Suprapubic skin (tissue), 4 donors: ENCODE measurements around the gene OR6J1. TPM values are rescaled to one million over a fixed set of nuclear protein-coding genes. Genes with fewer than 3 reads are reported as not detected.
"Not testable (repeated sequence)": the region's sequence is repeated elsewhere in the genome, so short reads cannot be mapped to it uniquely, and the experiment has no call there.

ENCODE experiments used
- DNase-seq, 2 donors: peaks; one replicate each; pipeline ENCODE4 v3.0.0-alpha.2; 2019; ENCODE audit warnings: low spot score in 2 of 2
- H3K27ac ChIP-seq: fragments of 200-600 bp; sonication (generic); one replicate; pipeline ENCODE4 v1.5.1; 2019
- H3K27me3 ChIP-seq: fragments of 200-600 bp; sonication (generic); one replicate; pipeline ENCODE4 v1.5.1; 2019
- H3K36me3 ChIP-seq: fragments of 200-600 bp; sonication (generic); one replicate; pipeline ENCODE4 v1.5.1; 2019
- H3K4me1 ChIP-seq: fragments of 200-600 bp; sonication (generic); one replicate; pipeline ENCODE4 v1.5.1; 2019
- H3K4me3 ChIP-seq: fragments of 200-600 bp; sonication (generic); one replicate; pipeline ENCODE4 v1.5.1; 2019; ENCODE audit warnings: mild to moderate bottlenecking
- H3K9me3 ChIP-seq: fragments of 200-600 bp; sonication (generic); one replicate; pipeline ENCODE4 v1.5.1; 2019
- EP300 ChIP-seq: sonication (generic); formaldehyde crosslinking; IDR thresholded peaks from one replicate; pipeline ENCODE4 v1.6.1; 2017; ENCODE audit warnings: antibody characterized with exemption
- POLR2A ChIP-seq, 2 donors: fragments of 450-650 bp; IDR thresholded peaks; one replicate each; pipeline ENCODE4 v1.6.1; 2017; ENCODE audit warnings: antibody characterized with exemption in 2 of 2, mild to moderate bottlenecking in 2 of 2, moderate library complexity in 2 of 2
- POLR2AphosphoS5 ChIP-seq, 3 donors: sonication (generic); formaldehyde crosslinking; IDR thresholded peaks; one replicate each; pipeline ENCODE4 v1.6.1; 2017; ENCODE audit warnings: antibody characterized with exemption in 3 of 3
- WGBS: methylation state at CpG from one replicate; pipeline ENCODE4 v1.1.5; 2018; 5-methylcytosine and 5-hydroxymethylcytosine counted together
- total RNA-seq, 4 donors: library from RNA; depleted of rRNA; stranded (reverse); fragments of >200 nt; gene quantifications; one replicate each; pipeline ENCODE4 v1.1.0, GENCODE V29; 2016
- TF ChIP-seq, protein P1 (sequence below), 2 donors: fragments of 200-600 bp in 1 of 2; fragments of 450-650 bp in 1 of 2; sonication (generic) in 1 of 2; IDR thresholded peaks; one replicate each; pipeline ENCODE4 v1.5.1; 2016 to 2019; ENCODE audit warnings: antibody characterized with exemption in 2 of 2, mild to moderate bottlenecking in 1 of 2, moderate library complexity in 1 of 2

The OR6J1 gene
- total RNA-seq, 4 donors from 2014 or later = not detected

DNA sequence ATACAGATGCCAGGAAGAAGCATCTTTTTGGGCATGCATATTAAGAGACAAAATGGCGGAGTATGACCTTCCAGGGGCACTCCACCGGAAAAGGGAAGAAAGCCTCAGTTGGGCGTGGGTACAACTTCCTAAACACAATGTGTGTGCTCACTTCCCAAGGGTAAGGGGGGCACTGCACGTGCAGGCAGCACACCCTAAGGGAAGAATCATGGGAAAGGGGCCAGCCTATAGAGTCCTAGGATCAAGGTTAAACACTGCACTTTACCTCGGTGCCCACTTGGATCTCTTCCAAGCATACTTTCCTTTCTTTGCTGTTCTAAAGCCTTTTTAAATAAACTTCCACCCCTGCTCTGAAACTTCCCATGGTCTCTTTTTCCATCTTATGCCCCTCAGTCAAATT, 14.8 kb downstream of the OR6J1 start:
- 60% methylated on average over 5 of the region's 5 CpGs for WGBS
- Histone ChIP-seq H3K9me3 (no peaks in the 10 kb centered on the region), H3K36me3 (no peaks in the 10 kb centered on the region), H3K4me1 (no peaks in the 10 kb centered on the region), H3K27me3 (no peaks in the 10 kb centered on the region), H3K27ac (no peak overlapping the region), H3K4me3 (no peak overlapping the region)
- TF ChIP-seq POLR2A (IDR thresholded peaks at IDR 0.05) (no peak), POLR2AphosphoS5 (IDR thresholded peaks at IDR 0.05) (no peak), EP300 (no peak)
- TF ChIP-seq, protein P1, sequence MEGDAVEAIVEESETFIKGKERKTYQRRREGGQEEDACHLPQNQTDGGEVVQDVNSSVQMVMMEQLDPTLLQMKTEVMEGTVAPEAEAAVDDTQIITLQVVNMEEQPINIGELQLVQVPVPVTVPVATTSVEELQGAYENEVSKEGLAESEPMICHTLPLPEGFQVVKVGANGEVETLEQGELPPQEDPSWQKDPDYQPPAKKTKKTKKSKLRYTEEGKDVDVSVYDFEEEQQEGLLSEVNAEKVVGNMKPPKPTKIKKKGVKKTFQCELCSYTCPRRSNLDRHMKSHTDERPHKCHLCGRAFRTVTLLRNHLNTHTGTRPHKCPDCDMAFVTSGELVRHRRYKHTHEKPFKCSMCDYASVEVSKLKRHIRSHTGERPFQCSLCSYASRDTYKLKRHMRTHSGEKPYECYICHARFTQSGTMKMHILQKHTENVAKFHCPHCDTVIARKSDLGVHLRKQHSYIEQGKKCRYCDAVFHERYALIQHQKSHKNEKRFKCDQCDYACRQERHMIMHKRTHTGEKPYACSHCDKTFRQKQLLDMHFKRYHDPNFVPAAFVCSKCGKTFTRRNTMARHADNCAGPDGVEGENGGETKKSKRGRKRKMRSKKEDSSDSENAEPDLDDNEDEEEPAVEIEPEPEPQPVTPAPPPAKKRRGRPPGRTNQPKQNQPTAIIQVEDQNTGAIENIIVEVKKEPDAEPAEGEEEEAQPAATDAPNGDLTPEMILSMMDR (IDR thresholded peaks at IDR 0.05) = no peak
- no peak for DNase-seq

DNA sequence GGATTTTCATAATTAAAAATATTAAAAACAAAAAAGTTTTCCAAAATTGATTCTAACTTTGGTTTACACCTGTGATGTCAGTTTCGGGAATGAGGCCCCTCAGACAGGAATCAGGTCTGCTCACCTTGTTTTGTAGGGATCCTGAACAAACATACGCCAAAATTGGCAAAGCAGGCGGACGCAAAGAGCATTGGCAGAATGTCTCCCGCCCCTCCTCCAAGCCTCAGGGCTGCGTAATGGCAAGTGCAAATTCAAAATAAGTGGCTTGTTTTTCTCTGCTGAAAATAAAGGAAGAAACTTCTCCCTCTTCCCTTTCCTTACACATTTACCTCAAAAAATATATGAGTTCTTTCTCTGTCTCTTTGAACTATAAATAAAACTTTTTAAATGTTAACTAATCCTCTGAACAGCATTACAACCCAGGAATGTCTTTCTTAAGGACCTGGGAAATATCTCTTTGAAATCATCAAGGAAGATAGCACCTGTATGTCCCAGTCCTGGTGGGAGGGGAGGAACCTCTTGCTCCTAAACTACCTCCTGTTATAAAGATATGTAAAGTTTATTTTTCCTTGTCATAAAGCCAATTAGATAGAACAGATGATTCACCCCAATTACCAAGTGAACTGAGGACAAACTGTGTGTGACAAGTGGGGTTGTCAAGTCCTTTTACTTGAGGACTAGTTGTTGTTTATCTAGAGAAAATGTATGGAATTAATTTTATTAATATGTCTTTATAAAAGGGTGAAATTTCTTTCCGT, 16.5 kb downstream of the OR6J1 start:
- DNase-seq = no peak
- H3K27ac ChIP-seq = no peak overlapping the region
- H3K27me3 ChIP-seq = no peaks in the 10 kb centered on the region
- H3K4me1 ChIP-seq = no peaks in the 10 kb centered on the region
- no peak overlapping the region for H3K4me3 ChIP-seq
- TF ChIP-seq, protein P1 (IDR thresholded peaks at IDR 0.05) = no peak
- TF ChIP-seq EP300 (no peak), POLR2A (IDR thresholded peaks at IDR 0.05) (no peak), POLR2AphosphoS5 (IDR thresholded peaks at IDR 0.05) (no peak)
- no peaks in the 10 kb centered on the region for H3K36me3 ChIP-seq
- no peaks in the 10 kb centered on the region for H3K9me3 ChIP-seq
- 60% methylated on average over 7 of the region's 7 CpGs for WGBS

DNA sequence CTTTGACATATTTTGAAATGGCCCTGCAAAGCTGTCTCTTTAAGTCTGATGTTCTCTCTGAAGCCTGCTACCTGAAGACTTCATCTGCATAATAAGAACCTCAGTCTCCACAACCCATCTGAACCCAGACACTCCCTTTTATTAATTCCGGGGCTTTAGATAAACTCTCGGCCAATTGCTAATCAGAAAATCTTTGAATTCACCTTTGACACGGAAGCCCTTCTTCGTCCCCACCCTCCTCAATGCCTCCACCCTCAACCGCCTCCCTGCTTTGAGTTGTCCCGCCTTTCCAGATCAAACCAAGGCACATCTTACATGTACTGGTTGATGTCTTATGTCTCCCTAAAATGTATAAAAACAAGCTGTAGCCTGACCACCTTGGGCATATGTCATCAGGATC, 17.6 kb downstream of the OR6J1 start:
- H3K27ac ChIP-seq = no peak overlapping the region
- no peaks in the 10 kb centered on the region for H3K36me3 ChIP-seq
- no peaks in the 10 kb centered on the region for H3K4me1 ChIP-seq
- DNase-seq = no peak
- no peaks in the 10 kb centered on the region for H3K27me3 ChIP-seq
- no peak for TF ChIP-seq EP300
- TF ChIP-seq, protein P1 (IDR thresholded peaks at IDR 0.05) = no peak
- no peak for TF ChIP-seq POLR2AphosphoS5 (IDR thresholded peaks at IDR 0.05)
- TF ChIP-seq POLR2A (IDR thresholded peaks at IDR 0.05) = no peak
- no peaks in the 10 kb centered on the region for H3K9me3 ChIP-seq
- WGBS = 82% methylated on average over 6 of the region's 6 CpGs
- no peak overlapping the region for H3K4me3 ChIP-seq

DNA sequence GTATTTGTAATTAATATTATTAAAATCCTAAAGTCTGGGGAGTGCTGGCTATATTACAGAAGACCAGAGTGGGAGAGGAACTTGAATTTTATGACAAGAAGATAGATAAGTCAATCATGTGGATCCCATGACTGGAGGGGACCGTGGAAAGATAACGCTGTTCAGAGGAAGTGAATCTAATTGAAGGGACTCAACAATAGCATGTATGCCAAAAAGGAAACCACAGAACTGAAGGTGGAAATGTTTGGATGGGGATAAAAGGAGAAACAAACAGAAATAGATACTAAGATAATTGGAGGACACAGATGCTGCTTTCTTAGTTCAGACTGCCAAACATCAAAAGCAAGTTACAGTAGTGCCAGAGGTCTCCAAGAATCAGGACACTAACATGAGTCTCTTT, 21.1 kb downstream of the OR6J1 start:
- TF ChIP-seq POLR2AphosphoS5 (IDR thresholded peaks at IDR 0.05) = no peak
- TF ChIP-seq EP300 = no peak
- TF ChIP-seq, protein P1 (IDR thresholded peaks at IDR 0.05) = no peak
- TF ChIP-seq POLR2A (IDR thresholded peaks at IDR 0.05) = no peak
- no peak overlapping the region for H3K27ac ChIP-seq
- no peak overlapping the region for H3K4me3 ChIP-seq
- no peaks in the 10 kb centered on the region for H3K4me1 ChIP-seq
- H3K9me3 ChIP-seq = no peaks in the 10 kb centered on the region
- no peak for DNase-seq
- no peaks in the 10 kb centered on the region for H3K36me3 ChIP-seq
- WGBS = 16% methylated on average over 2 of the region's 2 CpGs
- H3K27me3 ChIP-seq = no peaks in the 10 kb centered on the region

DNA sequence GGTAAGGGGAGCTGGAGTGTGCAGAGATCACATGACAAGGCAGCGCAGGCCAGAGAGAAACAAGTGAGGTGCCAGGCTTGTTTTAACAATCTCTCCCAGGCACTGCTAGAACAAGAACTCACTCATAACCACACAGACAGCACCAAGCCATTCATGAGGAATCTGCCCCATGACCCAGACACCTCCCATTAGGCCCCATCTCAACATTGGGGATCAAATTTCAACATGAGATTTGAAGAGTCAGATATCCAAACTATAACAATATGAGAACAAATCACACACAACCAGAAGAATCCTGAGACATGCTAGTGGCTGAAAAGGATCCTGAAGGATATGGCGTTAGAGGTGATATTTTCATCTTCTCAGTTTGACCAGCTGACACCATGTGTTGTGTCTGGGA, 21.9 kb downstream of the OR6J1 start:
- 88% methylated on average over 2 of the region's 2 CpGs for WGBS
- Histone ChIP-seq H3K4me3 (no peak overlapping the region), H3K4me1 (no peaks in the 10 kb centered on the region), H3K27ac (no peak overlapping the region), H3K9me3 (no peaks in the 10 kb centered on the region), H3K27me3 (no peaks in the 10 kb centered on the region), H3K36me3 (no peaks in the 10 kb centered on the region)
- TF ChIP-seq EP300 (no peak), POLR2AphosphoS5 (IDR thresholded peaks at IDR 0.05) (no peak), POLR2A (IDR thresholded peaks at IDR 0.05) (no peak)
- TF ChIP-seq, protein P1 (IDR thresholded peaks at IDR 0.05) = no peak
- no peak for DNase-seq

DNA sequence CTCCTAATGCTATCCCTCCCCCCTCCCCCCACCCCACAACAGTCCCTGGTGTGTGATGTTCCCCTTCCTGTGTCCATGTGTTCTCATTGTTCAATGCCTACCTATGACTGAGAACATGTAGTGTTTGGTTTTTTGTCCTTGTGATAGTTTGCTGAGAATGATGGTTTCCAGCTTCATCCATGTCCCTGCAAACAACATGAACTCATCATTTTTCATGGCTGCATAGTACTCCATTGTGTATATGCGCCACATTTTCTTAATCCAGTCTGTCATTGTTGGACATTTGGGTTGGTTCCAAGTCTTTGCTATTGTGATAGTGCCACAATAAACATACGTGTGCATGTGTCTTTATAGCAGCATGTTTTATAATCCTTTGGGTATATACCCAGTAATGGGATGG, 28.4 kb downstream of the OR6J1 start:
- not testable (repeated sequence) for H3K9me3 ChIP-seq, H3K27ac ChIP-seq, H3K4me3 ChIP-seq, H3K27me3 ChIP-seq, DNase-seq
- peaks cover 11% of the 10 kb centered on the region for H3K4me1 ChIP-seq
- WGBS = 97% methylated on average over 2 of the region's 2 CpGs
- H3K36me3 ChIP-seq = peaks cover 17% of the 10 kb centered on the region
